Measurements from ENCODE around the gene NLGN4X.
"Not testable (repeated sequence)": the region's sequence is repeated elsewhere in the genome, so short reads cannot be mapped to it uniquely, and the experiment has no call there.

NLGN4X gene

GRCh38 chrX:5959286-5959685 lies 269.4 kb downstream of the NLGN4X start:
- Histone ChIP-seq H3K27ac (ENCODE audit: low read depth, low read length) (no peak overlapping the region), H3K9me3 (ENCODE audit: control insufficient read depth, insufficient read depth, low read length) (no peaks in the 10 kb centered on the region), H3K4me1 (ENCODE audit: control insufficient read depth, insufficient read depth, low read length) (peaks cover 10% of the 10 kb centered on the region; the same call in 1 of the 2 replicates)

DNA sequence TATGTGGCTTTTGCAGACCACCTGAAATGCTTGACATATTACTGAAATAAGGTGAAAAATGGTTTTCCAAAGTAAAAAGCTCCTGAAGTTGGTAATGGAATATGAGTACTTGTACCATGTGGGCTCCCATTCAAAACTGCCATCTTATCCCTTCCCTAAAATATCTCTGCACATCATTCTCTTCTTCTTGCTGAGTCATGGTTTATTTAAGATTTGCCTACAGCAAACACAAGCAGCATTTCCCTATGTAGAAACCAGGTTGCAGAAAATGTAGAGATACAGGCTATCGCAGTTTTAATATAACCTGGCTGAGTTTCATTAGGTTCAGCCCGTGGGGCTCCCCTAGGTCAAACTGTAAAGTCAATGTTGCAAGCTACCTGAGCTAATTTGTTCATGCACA lies 270.1 kb downstream of the NLGN4X start:
- Histone ChIP-seq H3K27ac (ENCODE audit: low read depth, low read length) (no peak overlapping the region), H3K9ac (ENCODE audit: low read depth, low read length) (no peak overlapping the region), H3K9me3 (ENCODE audit: control insufficient read depth, insufficient read depth, low read length) (no peaks in the 10 kb centered on the region), H3K36me3 (ENCODE audit: control insufficient read depth, insufficient read depth, low read length) (no peaks in the 10 kb centered on the region), H3K4me3 (ENCODE audit: low read depth, low read length) (no peak overlapping the region), H3K27me3 (ENCODE audit: control insufficient read depth, insufficient read depth, low read length) (no peaks in the 10 kb centered on the region), H3K4me1 (ENCODE audit: control insufficient read depth, insufficient read depth, low read length) (peaks cover 10% of the 10 kb centered on the region; the same call in 1 of the 2 replicates)

More at GRCh38 chrX:5959286-5959685, 269.4 kb downstream of the NLGN4X start:
- Histone ChIP-seq H3K36me3 (ENCODE audit: control insufficient read depth, insufficient read depth, low read length) (no peaks in the 10 kb centered on the region), H3K4me3 (ENCODE audit: low read depth, low read length) (no peak overlapping the region), H3K9ac (ENCODE audit: low read depth, low read length) (no peak overlapping the region), H3K27me3 (ENCODE audit: control insufficient read depth, insufficient read depth, low read length) (no peaks in the 10 kb centered on the region)

DNA sequence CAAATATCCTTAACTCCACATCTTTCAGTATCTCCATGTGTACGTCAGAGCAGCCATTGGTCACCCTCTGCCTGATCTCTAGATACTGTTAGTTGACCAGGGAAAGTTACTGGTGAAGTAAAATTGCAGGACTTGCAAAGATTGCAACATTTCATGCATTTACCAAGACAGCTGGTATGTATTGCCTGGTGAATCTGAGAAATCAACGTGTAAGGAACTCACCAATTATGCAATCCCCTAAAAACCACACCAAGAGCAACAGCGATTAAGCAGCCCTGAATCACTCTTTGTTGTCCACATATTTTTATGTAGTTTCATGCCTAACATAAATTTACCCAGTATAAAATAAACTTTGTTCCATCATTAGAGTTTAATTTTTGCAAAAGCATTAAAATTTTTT lies 271.2 kb downstream of the NLGN4X start:
- H3K4me3 ChIP-seq (ENCODE audit: low read depth, low read length) = no peak overlapping the region
- H3K36me3 ChIP-seq (ENCODE audit: control insufficient read depth, insufficient read depth, low read length) = no peaks in the 10 kb centered on the region
- H3K27me3 ChIP-seq (ENCODE audit: control insufficient read depth, insufficient read depth, low read length) = no peaks in the 10 kb centered on the region
- peaks cover 10% of the 10 kb centered on the region; the same call in 1 of the 2 replicates for H3K4me1 ChIP-seq (ENCODE audit: control insufficient read depth, insufficient read depth, low read length)
- no peaks in the 10 kb centered on the region for H3K9me3 ChIP-seq (ENCODE audit: control insufficient read depth, insufficient read depth, low read length)
- H3K27ac ChIP-seq (ENCODE audit: low read depth, low read length) = no peak overlapping the region
- no peak overlapping the region for H3K9ac ChIP-seq (ENCODE audit: low read depth, low read length)

- H3K36me3 ChIP-seq (ENCODE audit: control insufficient read depth, insufficient read depth, low read length) = no peaks in the 10 kb centered on the region
- no peak overlapping the region for H3K9ac ChIP-seq (ENCODE audit: low read depth, low read length)
- H3K27ac ChIP-seq (ENCODE audit: low read depth, low read length) = no peak overlapping the region
These were observed 292.2 kb downstream of the NLGN4X start for GRCh38 chrX:5936438-5936837.

GRCh38 chrX:5928224-5928623 lies 300.4 kb downstream of the NLGN4X start:
- Histone ChIP-seq H3K4me1 (ENCODE audit: control insufficient read depth, insufficient read depth, low read length) (no peaks in the 10 kb centered on the region), H3K27ac (ENCODE audit: low read depth, low read length) (no peak overlapping the region), H3K9ac (ENCODE audit: low read depth, low read length) (no peak overlapping the region)

More at GRCh38 chrX:5936438-5936837, 292.2 kb downstream of the NLGN4X start:
- Histone ChIP-seq H3K27me3 (ENCODE audit: control insufficient read depth, insufficient read depth, low read length) (no peaks in the 10 kb centered on the region), H3K4me3 (ENCODE audit: low read depth, low read length) (no peak overlapping the region), H3K9me3 (ENCODE audit: control insufficient read depth, insufficient read depth, low read length) (no peaks in the 10 kb centered on the region), H3K4me1 (ENCODE audit: control insufficient read depth, insufficient read depth, low read length) (no peaks in the 10 kb centered on the region)

GRCh38 chrX:5916945-5917344 lies 311.7 kb downstream of the NLGN4X start:
- no peaks in the 10 kb centered on the region for H3K36me3 ChIP-seq (ENCODE audit: control insufficient read depth, insufficient read depth, low read length)
- peaks cover 13% of the 10 kb centered on the region for H3K9me3 ChIP-seq (ENCODE audit: control insufficient read depth, insufficient read depth, low read length)
- no peaks in the 10 kb centered on the region for H3K4me1 ChIP-seq (ENCODE audit: control insufficient read depth, insufficient read depth, low read length)
- no peak overlapping the region for H3K9ac ChIP-seq (ENCODE audit: low read depth, low read length)
- no peak overlapping the region for H3K27ac ChIP-seq (ENCODE audit: low read depth, low read length)
- no peak overlapping the region for H3K4me3 ChIP-seq (ENCODE audit: low read depth, low read length)
- H3K27me3 ChIP-seq (ENCODE audit: control insufficient read depth, insufficient read depth, low read length) = no peaks in the 10 kb centered on the region

More at GRCh38 chrX:5928224-5928623, 300.4 kb downstream of the NLGN4X start:
- Histone ChIP-seq H3K27me3 (ENCODE audit: control insufficient read depth, insufficient read depth, low read length) (no peaks in the 10 kb centered on the region), H3K9me3 (ENCODE audit: control insufficient read depth, insufficient read depth, low read length) (no peaks in the 10 kb centered on the region), H3K36me3 (ENCODE audit: control insufficient read depth, insufficient read depth, low read length) (no peaks in the 10 kb centered on the region), H3K4me3 (ENCODE audit: low read depth, low read length) (no peak overlapping the region)

GRCh38 chrX:5915783-5916182 lies 312.9 kb downstream of the NLGN4X start:
- no peak overlapping the region for H3K4me3 ChIP-seq (ENCODE audit: low read depth, low read length)
- H3K27ac ChIP-seq (ENCODE audit: low read depth, low read length) = no peak overlapping the region
- no peaks in the 10 kb centered on the region for H3K36me3 ChIP-seq (ENCODE audit: control insufficient read depth, insufficient read depth, low read length)
- H3K9me3 ChIP-seq (ENCODE audit: control insufficient read depth, insufficient read depth, low read length) = peaks cover 14% of the 10 kb centered on the region
- 0 out of 2 replicates have a peak, but pooled peaks cover 5% of the 10 kb centered on the region for H3K4me1 ChIP-seq (ENCODE audit: control insufficient read depth, insufficient read depth, low read length)
- no peaks in the 10 kb centered on the region for H3K27me3 ChIP-seq (ENCODE audit: control insufficient read depth, insufficient read depth, low read length)
- no peak overlapping the region for H3K9ac ChIP-seq (ENCODE audit: low read depth, low read length)

DNA sequence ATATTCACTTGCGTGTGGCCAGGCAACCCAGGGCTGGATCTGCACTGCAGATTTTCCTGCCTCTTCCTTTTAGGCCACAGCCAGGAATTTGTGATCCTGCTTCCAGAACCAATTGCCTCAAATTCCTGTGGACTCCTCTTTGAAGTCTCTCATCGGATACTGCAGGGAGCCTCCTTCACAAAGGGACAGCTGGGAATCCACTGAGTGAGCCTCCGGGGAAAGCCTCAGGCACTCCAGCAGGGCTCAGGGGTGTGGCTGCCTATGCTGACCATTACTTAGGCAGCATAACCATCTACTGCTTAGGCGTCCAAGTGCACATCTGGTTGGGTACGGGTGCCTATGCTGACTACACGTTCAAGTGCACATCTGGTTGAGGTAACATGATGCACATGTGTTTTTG lies 321.5 kb downstream of the NLGN4X start:
- no peaks in the 10 kb centered on the region for H3K27me3 ChIP-seq (ENCODE audit: control insufficient read depth, insufficient read depth, low read length)

DNA sequence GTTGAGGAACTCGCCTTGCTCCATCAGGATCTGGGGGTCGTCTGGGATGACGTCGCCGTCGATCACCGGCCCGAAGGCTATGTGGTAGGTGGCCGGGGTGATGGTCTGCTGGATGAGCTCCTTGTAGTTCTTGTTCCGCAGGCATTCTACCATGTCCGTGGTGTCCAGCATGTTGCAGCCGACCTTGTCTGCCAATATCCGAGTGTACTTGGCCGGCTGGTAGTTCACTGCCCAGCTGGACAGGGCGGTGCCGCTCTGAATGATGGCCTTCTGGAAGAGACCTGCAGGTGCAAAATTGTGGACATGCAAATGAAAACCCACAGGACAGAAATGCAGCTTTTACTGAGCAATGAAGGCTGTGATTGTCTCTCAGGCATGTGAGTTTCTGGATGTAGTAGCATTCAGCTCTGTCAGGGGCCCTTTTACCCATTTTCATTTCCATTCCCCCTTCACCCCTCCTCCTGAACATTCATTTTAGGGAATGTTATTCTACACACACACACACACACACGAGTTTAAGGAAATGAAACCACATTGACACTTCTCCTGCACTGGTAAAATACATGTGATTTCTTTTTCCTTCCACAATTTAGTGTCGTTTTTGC lies 325.0 kb downstream of the NLGN4X start:
- H3K4me1 ChIP-seq (ENCODE audit: control insufficient read depth, insufficient read depth, low read length); H3K9ac ChIP-seq (ENCODE audit: low read depth, low read length); H3K9me3 ChIP-seq (ENCODE audit: control insufficient read depth, insufficient read depth, low read length); H3K27me3 ChIP-seq (ENCODE audit: control insufficient read depth, insufficient read depth, low read length); H3K4me3 ChIP-seq (ENCODE audit: low read depth, low read length); H3K27ac ChIP-seq (ENCODE audit: low read depth, low read length): not testable (repeated sequence)
- peaks cover 59% of the 10 kb centered on the region for H3K36me3 ChIP-seq (ENCODE audit: control insufficient read depth, insufficient read depth, low read length)

More for the DNA sequence above, 321.5 kb downstream of the NLGN4X start:
- peaks cover 45% of the 10 kb centered on the region for H3K36me3 ChIP-seq (ENCODE audit: control insufficient read depth, insufficient read depth, low read length)
- H3K9me3 ChIP-seq (ENCODE audit: control insufficient read depth, insufficient read depth, low read length) = 0 out of 2 replicates have a peak, but pooled peaks cover 4% of the 10 kb centered on the region
- no peak overlapping the region for H3K27ac ChIP-seq (ENCODE audit: low read depth, low read length)
- H3K9ac ChIP-seq (ENCODE audit: low read depth, low read length) = no peak overlapping the region
- no peak overlapping the region for H3K4me3 ChIP-seq (ENCODE audit: low read depth, low read length)
- peaks cover 11% of the 10 kb centered on the region; the same call in 1 of the 2 replicates for H3K4me1 ChIP-seq (ENCODE audit: control insufficient read depth, insufficient read depth, low read length)

- Histone ChIP-seq H3K27me3 (ENCODE audit: control insufficient read depth, insufficient read depth, low read length) (no peaks in the 10 kb centered on the region), H3K27ac (ENCODE audit: low read depth, low read length) (no peak overlapping the region), H3K4me1 (ENCODE audit: control insufficient read depth, insufficient read depth, low read length) (no peaks in the 10 kb centered on the region), H3K36me3 (ENCODE audit: control insufficient read depth, insufficient read depth, low read length) (peaks cover 27% of the 10 kb centered on the region), H3K4me3 (ENCODE audit: low read depth, low read length) (no peak overlapping the region), H3K9me3 (ENCODE audit: control insufficient read depth, insufficient read depth, low read length) (no peaks in the 10 kb centered on the region), H3K9ac (ENCODE audit: low read depth, low read length) (no peak overlapping the region)
These were observed 330.2 kb downstream of the NLGN4X start for GRCh38 chrX:5898463-5898862.

GRCh38 chrX:5891378-5891777 lies 337.3 kb downstream of the NLGN4X start:
- H3K27ac ChIP-seq (ENCODE audit: low read depth, low read length) = no peak overlapping the region
- H3K4me1 ChIP-seq (ENCODE audit: control insufficient read depth, insufficient read depth, low read length) = no peaks in the 10 kb centered on the region
- no peaks in the 10 kb centered on the region for H3K27me3 ChIP-seq (ENCODE audit: control insufficient read depth, insufficient read depth, low read length)
- peaks cover 27% of the 10 kb centered on the region for H3K36me3 ChIP-seq (ENCODE audit: control insufficient read depth, insufficient read depth, low read length)
- H3K9me3 ChIP-seq (ENCODE audit: control insufficient read depth, insufficient read depth, low read length) = no peaks in the 10 kb centered on the region
- H3K4me3 ChIP-seq (ENCODE audit: low read depth, low read length) = no peak overlapping the region
- H3K9ac ChIP-seq (ENCODE audit: low read depth, low read length) = no peak overlapping the region

Data from HUES48 (cell line).